SIG-M5 (cell line): ENCODE results near the gene BTBD18.

ENCODE experiments used
- DNase-seq: peaks from one replicate; lab custom pipeline; 2025; lab: John Stamatoyannopoulos, UW

The BTBD18 gene

DNA sequence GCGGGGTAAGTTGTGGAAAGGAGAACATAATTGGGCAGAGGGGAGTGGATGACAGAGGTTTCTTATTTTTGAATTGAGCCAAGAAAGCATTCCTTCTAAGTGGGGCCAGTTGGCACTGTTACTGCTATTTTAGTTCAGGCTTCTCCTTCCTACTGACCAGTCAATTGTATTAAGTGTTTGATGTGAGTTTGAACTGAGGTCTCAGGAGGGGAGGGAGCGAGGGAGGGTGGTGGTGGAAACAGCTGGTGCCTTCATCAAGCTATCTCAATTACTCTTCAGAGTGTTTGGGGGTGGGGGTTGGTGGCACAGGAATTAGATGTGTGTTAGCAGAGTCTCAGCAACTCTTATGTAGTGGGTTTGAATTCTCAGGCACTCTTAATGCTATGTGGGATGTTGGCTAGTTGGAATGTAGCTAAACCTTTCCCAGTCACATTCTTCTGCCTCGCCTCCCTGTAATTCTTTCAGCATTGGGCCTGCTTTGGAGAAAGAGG is 24.5 kb upstream of the BTBD18 start:
- no peak for DNase-seq

DNA sequence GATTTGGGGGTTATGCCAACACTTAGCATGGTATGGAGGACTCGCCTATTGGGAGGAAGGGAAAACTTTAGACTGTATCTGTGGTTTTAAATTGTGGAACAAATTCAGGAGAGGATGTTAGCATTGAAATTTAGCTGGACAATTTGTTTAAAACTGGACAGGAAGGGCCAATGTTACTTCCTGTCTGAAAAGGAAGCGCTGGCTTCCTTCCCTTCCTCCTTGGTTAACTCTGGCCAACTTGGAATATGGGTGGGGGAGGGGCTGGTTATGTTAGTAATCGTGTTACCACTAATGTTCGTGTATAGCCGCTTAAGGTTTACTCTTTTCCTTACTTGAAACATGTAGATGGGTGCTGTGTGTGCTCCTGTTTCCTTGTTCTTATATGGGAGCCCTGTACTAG is 23.9 kb upstream of the BTBD18 start:
- DNase-seq, result no peak

DNA sequence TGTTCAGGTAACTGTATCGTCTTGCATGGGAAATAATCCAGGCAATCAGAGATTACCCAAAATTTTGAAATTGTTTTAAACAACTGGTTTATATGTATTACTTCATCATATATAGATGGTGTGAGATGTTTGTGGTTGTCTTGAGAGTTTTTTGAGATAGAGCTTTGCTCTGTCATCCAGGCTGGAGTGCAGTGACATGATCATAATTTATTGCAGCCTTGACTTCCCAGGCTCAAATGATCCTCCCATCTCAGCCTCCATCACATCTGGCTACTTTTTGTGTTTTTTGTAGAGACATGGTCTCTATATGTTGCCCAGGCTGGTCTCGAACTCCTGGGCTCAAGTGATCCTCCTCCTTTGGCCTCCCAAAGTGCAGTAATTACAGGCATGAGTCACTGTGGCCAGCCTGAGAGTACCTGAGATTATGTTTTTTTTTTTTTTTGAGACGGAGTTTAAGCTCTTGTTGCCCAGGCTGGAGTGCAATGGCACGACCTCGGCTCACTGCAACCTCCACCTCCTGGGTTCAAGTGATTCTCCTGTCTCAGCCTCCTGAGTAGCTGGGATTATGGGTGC is 21.5 kb upstream of the BTBD18 start:
- DNase-seq, result no peak

DNA sequence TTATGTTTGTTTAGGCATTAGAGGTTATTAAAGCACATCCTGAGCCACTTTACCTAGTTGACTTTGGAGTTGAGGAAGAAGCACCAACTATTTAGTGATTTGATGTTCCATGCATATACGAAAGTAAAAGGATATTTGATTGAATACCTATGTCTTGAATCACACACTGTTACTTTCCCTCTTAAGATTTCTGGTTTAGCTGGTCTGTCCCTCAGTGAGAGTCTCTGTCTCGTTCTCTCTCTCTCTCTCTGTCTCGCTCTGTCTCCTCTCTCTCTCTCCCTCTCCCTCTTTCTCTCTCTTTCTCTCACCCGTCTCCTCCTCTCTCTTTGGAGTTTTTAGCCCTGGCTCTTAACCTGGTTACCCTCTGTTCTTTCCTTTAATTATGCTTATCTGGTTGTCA is 20.9 kb upstream of the BTBD18 start:
- DNase-seq, result no peak

DNA sequence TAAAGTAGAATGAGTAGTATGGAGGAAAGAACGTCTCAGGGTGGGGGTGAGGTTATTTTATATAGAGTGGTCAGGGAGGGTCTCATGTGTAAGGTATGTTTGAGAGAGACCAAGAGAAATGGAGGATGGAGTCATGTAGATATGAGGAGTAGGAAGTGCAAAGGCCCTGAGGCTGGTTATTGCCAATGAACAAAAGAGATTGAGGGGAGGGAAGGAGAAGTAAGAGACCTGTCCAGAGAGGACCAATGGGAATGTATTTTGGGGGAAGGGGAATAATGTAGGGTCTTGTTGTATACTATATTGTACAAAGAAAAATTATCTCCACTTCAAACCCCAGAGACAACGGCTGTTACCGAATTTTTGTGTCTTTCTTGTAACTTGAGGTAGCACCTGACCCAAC is 19.7 kb upstream of the BTBD18 start:
- DNase-seq, result no peak

DNA sequence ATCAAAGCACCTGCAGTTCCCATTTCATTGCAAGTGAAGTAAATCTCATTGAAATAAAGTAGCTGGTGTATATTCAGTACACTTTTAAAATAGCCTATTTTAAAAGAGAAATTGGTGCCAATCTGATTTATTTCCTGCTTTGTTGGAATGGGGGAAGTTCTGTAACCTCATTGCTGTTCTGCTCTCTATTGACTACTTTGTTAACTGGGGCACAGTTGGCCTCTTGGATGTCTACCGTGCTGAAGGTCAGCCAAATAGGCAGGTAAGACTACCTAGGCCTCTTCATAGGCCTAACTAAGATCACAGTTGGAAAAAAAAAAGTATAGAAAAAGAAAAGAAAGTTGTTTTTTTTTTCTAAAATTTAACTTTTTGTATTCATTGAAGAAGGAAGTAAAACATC is 19.2 kb upstream of the BTBD18 start:
- no peak for DNase-seq

DNA sequence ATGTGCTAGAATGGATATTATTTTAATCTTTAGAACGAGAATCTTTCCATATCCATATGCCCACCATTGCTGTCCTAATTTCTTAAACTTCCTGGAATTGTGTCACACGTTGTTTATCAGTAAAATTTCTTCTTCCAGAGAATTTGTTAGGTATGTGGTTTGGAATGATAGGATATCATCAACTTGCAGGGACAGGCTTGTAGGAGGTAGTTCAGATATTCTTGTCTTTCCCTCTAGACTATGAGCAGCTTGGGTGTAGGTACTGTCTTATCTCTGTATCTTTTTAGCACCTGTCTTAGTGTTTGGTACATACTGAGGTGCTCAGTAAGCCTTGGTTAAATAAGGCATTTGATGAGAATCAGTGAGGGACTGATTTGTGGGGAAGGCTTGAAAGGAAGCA is 13.4 kb upstream of the BTBD18 start:
- DNase-seq, result no peak

DNA sequence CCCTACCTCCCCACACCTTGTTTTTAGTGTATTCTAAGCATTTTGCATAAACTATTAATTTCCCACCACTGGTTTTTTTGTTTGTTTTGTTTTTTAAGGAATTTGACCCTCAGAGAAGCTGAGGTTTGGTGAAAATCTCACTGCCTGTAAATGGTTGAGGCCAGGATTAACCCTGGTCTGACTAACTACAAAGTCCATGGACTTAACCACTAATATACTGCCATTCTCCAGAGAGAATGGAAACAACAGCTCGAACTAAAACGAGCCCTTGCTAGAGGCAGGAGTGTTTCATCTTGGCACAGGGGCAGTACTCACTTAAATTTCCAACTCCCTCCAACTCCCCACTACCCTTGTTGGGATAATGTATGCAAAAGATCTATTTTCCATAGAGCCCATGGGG is 12.9 kb upstream of the BTBD18 start:
- DNase-seq, result no peak

DNA sequence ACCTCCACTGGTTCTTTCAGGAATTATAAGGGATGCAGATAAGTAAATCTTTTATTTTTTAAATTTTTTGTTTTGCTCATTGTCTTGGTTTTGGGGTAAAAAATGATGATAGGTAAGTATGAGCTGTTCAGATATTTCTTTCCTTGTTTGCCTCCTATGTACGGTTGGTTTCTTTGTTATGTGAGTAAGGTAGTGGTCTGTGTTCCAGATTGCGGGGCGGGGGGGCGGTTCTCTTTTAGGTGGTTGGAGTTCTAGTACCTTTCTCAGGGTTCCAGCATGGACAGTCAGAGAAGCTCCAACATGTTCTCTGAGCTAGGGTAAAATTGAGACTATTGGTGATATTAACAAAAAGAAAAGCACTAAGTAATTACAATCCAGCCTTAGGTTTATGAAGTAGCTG is 12.4 kb upstream of the BTBD18 start:
- no peak for DNase-seq

DNA sequence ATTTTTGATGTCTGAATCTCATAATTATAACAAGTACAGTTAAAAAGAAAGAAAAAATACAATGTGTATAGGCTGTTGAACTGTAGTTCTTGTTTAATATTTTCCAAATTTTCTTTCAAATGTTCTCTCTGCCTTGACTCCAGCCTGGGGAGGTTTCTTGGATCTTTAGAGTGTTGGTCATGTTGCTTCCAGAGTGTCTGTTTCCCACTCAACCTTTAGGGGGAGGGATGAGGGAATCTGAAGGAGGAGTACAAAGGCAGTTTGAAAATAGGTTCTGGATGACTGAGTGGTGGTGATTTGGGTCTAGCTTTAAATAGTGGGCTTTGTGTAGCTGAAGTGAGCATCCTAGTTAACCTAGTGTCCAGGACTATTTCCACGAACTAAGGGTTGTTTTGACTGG is 11.9 kb upstream of the BTBD18 start:
- no peak for DNase-seq

DNA sequence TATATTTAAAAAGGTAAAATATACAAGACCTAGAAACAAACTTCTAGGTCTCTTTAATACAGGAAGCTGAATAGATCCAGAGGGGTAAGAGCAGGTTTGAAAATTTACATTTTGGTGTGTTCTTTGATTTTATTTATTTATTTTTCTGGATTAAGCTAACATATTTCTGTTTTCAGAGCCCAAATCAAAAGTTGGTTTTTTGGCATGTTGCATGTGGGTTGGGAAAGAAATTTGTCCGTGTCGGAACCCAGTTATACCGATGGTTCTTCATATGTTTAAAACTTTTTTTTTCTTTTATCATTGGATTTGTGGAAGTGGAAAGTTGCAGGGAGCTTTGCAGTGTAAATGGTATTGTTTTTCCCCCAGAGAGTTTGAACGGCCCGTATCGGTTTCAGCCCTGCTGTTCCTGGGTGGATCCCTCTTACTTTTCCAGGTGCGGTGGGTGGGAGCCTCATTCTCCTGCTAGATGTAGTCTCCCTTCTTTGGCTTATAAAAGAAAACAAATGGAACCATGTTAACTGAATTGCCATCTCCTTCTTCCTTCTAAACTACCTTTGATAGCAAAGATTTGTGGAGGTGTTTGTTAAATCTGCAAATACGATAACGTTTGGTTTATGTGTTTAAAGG is 10.7 kb upstream of the BTBD18 start:
- no peak for DNase-seq

DNA sequence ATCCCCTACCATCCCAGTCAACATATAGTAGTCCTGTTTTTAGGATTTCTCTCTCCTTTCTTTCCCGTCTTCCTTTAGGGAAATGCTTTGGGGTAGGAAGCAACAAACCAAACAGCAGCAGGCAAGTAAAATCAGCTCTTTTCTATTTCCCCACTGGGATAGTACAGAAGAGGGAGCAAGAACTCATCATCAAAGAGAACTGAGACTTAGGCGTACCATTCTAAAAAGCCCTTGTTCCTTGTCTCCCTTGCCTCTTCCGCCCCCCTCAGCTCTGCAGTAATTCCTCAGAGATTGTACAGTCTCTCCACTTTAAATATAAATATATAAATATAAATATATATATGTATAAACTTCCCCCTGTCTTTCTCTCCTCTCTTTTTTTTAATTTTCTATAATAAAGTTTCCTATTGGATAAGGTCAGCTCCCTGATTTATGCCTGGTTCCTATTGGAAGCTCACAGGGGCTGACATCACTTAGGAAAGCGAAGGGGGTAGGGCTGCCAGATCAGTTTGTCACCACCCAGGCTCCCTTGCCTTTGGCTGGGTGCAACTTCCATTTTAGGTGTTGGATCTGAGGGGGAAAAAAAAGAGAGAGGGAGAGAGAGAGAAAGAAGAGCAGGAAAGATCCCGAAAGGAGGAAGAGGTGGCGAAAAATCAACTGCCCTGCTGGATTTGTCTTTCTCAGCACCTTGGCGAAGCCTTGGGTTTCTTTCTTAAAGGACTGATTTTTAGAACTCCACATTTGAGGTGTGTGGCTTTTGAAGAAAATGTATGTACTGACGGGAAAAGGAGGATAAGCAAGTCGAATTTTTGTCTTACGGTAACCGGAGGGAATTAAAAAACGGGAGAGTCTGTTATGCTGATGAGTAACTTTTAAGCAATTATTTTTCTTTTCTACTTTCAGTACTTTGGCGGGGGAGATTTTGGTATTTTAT is 9.9 kb upstream of the BTBD18 start, which contains the start of gene CTNND1:
Gene CTNND1 (plus strand): TSS at position 502 of the 934 bp plus-strand sequence. CDS start 29,677 bp downstream, outside the sequence.
- peak; percentile 47 for DNase-seq

DNA sequence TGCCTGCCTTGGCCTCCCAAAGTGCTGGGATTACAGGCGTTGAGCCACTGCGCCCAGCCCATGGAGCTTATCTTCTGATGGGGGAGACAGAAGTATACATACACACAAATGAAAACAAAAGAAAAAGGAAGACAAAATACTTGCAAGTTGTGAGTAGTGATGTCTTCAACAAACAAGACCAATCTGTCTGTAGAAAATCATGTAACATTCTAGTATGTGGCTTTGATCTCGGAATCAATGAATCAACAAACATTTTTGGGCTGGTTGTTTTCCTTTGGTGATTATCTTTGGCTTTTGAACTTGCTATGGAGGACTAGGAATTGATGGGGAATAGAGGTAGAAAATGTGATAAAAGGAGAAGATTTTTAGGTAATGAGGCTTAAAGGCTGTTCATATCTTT is 6.6 kb upstream of the BTBD18 start:
- DNase-seq, result no peak

DNA sequence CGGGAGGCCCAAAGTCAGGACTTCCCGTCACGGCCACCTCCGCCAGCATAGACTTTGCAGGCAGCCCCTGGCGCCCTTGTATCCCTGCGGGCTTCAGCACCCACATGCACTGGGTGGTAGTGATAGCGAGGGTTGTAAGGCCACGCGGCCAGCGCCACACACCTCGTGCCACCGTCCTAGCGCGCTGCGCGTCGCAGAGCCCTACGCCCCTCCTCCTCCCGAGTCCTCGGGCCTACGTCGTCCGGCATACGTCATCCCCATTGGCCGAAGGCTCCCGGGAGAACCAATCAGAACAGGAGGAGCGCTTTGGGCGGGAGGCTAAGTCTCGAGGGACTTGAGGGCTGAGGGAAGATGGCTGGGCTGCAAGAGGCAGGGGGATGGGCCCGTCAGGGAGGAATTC is 1.3 kb upstream of the BTBD18 start:
- DNase-seq, result no peak

DNA sequence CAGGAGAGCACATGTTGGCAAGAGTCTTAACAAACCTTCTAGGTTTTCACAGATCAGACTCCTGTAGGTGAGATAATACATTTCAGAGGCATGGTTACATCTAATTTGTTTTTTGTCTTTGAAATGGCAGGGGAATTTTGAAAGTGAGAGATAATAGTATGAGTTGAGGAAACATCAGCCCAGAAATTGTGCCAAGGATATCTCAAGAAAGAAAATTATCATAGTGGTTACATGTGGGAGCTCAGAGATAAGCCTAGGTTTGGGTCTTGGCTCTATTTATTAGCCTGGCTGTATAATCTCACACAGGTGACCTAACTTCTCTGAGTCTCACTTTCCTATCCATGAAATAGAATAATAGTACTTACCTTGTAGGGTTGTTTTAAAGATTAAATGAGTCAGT is 443 bp downstream of the BTBD18 start:
- DNase-seq, result no peak

DNA sequence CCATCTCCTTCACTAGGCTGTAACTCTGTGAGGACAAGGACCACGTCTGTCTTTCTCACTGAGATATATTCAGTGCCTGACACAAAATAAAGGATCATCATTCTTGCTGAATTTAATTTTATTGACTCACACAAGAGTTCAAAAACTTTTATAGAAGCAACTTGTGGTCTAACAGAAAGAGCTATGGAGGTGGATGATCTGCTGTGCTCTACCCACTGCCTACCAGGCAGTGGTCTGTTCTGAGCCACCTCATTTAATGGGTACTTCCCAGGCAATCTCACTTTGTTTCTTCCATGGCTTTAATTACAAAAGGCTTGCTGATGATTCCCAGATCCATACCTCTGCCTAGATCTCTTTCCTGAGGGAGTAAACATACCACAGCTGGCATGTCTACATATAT is 4.7 kb downstream of the BTBD18 start:
- DNase-seq, result no peak

DNA sequence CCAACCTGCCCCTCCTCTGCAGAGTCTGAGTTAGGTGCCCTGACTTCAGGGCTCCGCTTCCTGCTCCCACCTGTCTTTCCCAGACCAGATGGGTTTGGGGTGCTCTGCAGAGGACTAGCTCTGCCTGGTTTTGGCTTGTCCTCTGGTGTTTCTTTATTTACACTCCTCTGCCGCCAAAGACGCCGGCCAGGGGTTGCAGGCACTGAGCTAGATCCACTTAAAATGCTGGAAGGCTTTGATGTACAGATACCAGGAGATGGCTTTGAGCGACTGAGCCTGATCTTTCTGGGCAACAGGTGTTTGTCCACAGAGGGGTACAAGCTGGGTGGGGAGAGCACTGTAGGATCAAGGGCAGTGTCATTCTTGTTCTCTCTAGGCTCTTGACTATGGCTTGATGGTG is 6.4 kb downstream of the BTBD18 start:
- no peak for DNase-seq

DNA sequence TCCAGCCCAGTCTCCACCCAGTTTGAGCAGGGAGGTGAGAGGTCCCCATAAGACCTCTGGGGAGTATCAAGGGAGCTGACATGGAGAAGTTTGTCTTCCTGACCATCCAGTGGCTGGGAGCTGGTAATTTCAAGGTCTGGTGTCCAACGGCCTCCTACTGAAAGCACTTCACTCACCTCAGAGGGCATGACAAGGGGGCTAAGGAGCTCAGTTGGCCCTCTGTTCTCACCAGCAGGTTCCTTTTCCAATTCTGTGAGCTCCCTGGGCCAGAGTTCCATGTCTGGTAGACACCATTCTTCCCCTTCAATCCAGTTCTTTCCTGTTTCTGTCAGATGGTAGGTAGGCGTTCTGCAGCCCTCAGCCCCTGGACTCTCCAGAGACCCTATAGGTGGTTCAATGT is 7.3 kb downstream of the BTBD18 start:
- no peak for DNase-seq

DNA sequence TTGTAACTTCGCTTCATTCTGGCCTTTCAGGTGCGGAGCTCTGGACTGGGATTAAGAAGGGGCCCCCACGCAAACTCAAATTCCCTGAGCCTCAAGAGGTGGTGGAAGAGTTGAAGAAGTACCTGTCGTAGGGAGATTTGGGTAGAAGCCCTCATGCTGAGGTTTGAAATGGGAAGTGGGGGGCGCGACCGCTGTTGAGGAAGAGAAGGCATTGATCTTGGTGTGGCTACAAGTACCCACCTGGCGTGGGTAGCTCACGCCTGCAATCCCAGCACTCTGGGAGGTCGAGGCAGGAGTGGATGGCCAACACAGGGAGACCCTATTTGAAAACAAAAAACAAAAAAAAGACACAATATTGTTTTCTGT is 9.5 kb downstream of the BTBD18 start:
- DNase-seq, result no peak

DNA sequence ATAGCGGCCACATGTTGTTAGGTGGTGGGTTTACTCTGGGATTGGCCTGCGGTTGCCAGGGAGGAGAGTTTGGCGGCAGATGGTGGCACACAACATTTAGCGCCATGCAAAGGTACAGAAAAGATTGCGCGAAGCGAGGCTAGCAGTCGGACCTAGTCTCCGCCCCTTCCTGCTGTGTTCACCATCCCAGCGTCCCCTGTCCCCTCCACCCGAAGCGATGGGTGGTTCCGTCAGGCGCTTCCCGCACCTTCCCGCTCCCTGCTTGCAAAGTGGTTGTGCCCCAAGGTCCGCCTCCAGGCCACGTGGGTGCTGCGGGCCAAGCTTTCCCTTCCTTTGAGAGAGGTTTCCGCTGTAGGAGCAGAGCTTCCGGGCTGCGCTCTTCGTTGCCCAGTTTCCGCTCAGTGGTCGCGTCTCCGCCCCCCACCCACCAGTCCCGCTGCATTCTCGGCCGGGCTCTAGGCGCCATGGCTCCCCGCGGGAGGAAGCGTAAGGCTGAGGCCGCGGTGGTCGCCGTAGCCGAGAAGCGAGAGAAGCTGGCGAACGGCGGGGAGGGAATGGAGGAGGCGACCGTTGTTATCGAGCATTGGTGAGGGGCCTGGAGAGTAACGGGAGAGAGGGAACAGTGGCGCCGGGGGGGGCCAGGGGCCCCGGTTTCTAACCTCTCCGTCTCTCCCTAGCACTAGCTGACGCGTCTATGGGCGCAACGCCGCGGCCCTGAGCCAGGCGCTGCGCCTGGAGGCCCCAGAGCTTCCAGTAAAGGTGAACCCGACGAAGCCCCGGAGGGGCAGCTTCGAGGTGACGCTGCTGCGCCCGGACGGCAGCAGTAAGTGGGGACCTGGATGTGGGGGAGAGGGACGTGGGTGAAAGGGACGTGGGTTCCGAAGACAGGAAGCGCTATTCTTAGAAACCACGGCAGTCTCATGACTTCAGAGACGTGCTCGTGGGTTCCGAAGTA is 10.2 kb downstream of the BTBD18 start, which contains the start of gene SELENOH:
Gene SELENOH (plus strand): TSS at position 360 of the 955 bp plus-strand sequence. CDS start 105 bp downstream, at position 465.
- peak; percentile 81 for DNase-seq

DNA sequence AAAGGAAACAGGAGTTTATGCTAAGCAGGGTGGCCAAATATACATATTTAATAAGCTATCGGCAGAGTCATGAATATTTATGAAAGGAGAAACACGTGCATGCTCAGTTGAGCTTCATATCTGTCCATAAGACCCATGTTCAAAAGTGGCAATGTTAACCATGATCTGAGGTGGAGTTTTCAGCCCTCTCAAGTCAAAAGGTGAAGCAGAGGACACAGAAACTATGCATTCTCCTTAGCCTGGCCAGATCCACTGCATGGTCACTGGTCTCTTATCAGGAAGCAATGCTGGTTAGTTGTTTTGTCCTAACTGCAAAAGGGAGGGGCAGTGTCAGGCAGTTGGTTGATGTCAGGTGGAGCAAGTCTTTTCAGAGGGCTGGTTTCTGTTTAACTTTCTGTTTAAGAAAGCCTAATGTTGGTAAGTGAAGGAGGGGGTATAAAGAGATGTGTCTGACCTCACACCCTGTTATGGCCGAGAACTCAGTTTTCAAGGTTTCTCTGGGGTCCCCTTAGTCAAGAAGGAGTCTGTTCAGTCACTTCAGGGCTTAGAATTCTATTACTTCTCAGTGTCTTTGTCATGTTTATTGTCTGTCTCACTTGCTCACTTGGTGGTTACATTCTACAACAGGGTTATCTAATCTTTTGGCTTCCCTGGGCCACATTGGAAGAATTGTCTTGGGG is 15.9 kb downstream of the BTBD18 start:
- DNase-seq, result no peak
